Neutrophil (primary cell): ENCODE results near the gene CIRBP.

Source experiments
- H3K27ac ChIP-seq: fragments of 200-600 bp; sonication (generic); 2 replicates; pipeline ENCODE4 v1.5.1; 2016; ENCODE audit warnings: mild to moderate bottlenecking, moderate library complexity
- H3K27me3 ChIP-seq: fragments of 200-600 bp; sonication (generic); 2 replicates; pipeline ENCODE4 v1.6.0; 2016; ENCODE audit warnings: mild to moderate bottlenecking
- H3K36me3 ChIP-seq: fragments of 200-600 bp; sonication (generic); 2 replicates; pipeline ENCODE4 v1.5.1; 2017
- H3K4me1 ChIP-seq, 2 experiments: fragments of 200-600 bp in 1 of 2; sonication (generic) in 1 of 2; 1 replicate in 1 of 2; 2 replicates in 1 of 2; pipeline versions ENCODE4 v1.5.1 to v1.6.1; 2013 to 2016; ENCODE audit warnings: low read depth in 1 of 2, low read length in 1 of 2, mild to moderate bottlenecking in 1 of 2, moderate library complexity in 1 of 2; ENCODE audit not compliant: control insufficient read depth in 1 of 2, insufficient read depth in 1 of 2
- H3K4me3 ChIP-seq, 2 experiments: fragments of 200-600 bp in 1 of 2; sonication (generic) in 1 of 2; 1 replicate in 1 of 2; 2 replicates in 1 of 2; pipeline ENCODE4 v1.5.1; 2013 to 2016; ENCODE audit warnings: low read depth in 1 of 2, low read length in 1 of 2, mild to moderate bottlenecking in 1 of 2, moderate library complexity in 1 of 2
- H3K9me3 ChIP-seq: fragments of 200-600 bp; sonication (generic); 2 replicates; pipeline ENCODE4 v1.5.1; 2016
- TF ChIP-seq, protein P1 (sequence below): fragments of 200-600 bp; sonication (generic); IDR thresholded peaks from 2 replicates; pipeline ENCODE4 v1.5.1; 2016; ENCODE audit warnings: antibody characterized with exemption

CIRBP gene

DNA sequence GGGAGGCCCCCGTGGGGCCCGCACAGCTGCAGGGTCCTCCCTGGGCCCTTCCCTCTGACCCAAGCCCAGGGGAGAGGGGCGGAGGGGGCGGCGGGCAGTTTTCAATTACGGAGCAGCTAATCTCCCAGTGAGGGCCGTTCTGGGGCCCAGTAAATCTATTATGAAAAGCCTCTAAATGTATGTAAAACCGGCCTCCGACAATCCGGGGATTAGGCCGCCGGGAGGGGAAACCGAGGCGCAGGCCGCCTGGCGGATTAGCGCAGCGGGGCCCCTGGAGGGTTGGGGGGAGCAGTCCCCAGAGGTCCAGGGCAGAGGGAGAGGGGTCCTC lies 41.7 kb downstream of the CIRBP start:
- H3K4me1 ChIP-seq, result peaks cover 0 to 5% of the 10 kb centered on the region in 2 experiments
- no peak overlapping the region for H3K4me3 ChIP-seq
- peaks cover 26% of the 10 kb centered on the region for H3K27me3 ChIP-seq
- H3K27ac ChIP-seq, result no peak overlapping the region
- H3K9me3 ChIP-seq, result no peaks in the 10 kb centered on the region
- TF ChIP-seq, protein P1, sequence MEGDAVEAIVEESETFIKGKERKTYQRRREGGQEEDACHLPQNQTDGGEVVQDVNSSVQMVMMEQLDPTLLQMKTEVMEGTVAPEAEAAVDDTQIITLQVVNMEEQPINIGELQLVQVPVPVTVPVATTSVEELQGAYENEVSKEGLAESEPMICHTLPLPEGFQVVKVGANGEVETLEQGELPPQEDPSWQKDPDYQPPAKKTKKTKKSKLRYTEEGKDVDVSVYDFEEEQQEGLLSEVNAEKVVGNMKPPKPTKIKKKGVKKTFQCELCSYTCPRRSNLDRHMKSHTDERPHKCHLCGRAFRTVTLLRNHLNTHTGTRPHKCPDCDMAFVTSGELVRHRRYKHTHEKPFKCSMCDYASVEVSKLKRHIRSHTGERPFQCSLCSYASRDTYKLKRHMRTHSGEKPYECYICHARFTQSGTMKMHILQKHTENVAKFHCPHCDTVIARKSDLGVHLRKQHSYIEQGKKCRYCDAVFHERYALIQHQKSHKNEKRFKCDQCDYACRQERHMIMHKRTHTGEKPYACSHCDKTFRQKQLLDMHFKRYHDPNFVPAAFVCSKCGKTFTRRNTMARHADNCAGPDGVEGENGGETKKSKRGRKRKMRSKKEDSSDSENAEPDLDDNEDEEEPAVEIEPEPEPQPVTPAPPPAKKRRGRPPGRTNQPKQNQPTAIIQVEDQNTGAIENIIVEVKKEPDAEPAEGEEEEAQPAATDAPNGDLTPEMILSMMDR, result no peak
- H3K36me3 ChIP-seq, result no peaks in the 10 kb centered on the region

DNA sequence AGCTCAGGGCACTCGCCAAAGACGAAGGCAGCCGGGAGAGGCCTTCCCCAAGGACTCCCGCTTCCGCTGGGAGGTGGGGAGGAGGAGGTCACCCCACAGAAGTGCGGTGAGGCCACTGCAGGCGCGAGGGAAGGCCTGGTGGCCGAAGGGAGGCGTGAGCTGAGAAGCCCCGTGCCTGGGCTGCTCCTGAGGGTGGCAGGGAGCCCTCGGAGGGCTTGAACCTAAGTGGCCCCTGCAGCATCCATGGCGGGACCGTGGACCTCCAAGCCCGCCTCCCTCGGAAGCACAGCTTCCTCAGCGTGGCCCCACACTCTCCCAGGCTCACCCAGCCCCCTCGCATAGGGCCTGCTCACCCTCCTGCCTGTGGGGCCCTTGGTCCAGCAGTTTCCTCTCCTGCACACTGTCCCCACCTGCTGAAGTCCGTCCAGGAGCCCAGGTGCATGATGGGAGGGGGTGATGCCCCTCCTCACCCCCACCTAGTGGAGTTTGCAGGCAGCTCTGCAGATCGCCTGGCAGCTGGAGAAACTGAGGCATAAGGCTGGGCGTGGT lies 42.5 kb downstream of the CIRBP start:
- Histone ChIP-seq H3K27ac (no peak overlapping the region), H3K9me3 (no peaks in the 10 kb centered on the region), H3K4me3 (no peak overlapping the region), H3K27me3 (peaks cover 34% of the 10 kb centered on the region), H3K36me3 (no peaks in the 10 kb centered on the region), H3K4me1 (peaks cover 0 to 5% of the 10 kb centered on the region in 2 experiments)
- TF ChIP-seq, protein P1, result no peak

DNA sequence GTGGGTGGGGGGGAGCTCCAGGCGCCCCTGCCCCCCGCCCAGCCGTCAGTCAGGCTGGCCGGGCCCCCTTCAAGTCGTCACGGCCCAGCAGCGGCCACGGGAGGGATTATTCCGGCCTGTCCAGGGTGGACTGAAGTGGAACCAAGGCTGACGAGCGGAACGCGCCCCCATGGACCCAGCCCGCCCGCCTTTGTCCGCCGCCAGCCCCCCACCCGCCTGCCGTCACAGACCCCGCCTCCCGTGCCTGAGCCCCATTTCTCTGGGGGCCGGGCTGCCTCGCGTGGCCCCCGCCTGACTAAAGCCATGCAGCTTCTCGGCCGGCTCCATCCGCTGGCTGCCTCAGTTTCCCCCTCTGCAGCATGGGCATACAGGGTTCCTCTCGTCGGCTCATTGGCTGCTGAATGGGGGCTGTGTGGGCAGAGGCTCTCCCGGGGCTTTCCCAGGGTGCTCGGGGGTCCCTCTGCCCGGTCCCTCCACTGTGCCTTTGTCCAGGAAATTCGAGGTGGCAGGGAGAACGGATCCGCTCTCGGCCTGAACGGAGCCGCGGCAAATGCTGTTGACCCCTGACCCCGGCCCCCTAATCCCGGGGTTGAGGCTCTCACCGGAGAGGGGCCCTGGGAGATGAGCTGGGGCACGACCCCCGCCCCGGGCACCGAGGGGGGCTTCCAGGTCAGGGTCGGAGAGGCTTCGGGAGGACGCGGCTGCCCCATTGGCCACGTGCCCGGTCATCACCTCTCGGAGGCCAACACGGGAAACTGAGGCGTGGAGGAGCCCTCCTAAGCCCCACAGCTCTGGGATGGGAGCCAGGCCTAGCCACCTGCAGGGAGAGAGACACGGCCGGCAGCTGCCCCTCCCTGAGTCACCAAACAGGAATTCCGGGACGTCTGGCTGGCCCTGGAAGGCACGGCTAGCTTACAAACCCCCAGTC lies 43.9 kb downstream of the CIRBP start:
- TF ChIP-seq, protein P1, result no peak

DNA sequence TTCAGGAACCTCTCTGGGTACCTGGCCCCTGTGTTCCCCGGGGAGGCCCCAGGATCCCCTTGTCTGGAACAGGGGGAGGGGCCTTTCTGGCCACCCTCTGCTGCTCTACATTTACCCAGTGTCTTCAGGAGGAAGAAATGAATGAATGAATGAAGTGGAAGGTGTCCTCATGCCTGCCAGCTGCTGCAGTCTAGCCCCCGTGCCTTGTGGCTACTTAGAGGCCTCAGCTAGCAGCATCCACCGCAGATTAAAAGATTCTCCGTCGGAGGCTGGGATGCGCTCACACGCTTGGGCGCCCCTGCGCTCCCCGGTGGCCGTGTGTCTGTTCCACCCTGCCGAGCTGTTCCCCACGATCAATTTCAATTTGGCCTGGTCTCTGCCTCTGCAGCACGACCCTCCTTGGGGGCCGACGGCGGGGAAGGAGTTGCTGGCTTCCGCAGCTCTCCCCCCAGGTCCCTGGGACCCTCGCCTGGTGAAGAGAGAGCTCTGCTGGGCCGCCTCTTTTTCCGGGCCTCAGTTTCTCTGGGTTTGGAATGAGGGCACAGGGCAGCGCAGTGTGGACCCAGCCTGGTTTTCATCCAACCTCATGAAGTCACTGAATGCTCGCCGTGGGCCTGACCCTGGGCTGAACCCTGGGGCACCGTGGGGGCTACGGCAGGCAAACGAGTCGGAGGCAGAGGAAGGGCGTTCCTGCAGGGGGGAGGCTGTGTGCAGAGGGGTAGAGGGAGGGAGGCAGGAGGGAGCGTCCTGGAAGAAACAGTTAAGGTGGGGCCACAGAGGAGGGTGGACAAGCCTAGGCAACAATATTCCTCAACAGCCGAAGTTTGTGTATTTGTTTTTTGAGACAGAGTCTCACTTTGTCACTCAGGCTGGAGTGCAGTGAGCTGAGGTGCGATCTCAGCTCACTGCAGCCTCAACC lies 44.8 kb downstream of the CIRBP start:
- Histone ChIP-seq H3K4me1 (peaks cover 0 to 5% of the 10 kb centered on the region in 2 experiments), H3K4me3 (no peak overlapping the region), H3K9me3 (no peaks in the 10 kb centered on the region), H3K27ac (no peak overlapping the region), H3K27me3 (peaks cover 58% of the 10 kb centered on the region), H3K36me3 (no peaks in the 10 kb centered on the region)
- TF ChIP-seq, protein P1, result no peak

More for the DNA sequence above, 43.9 kb downstream of the CIRBP start:
- H3K27me3 ChIP-seq, result peaks cover 49% of the 10 kb centered on the region
- H3K9me3 ChIP-seq, result no peaks in the 10 kb centered on the region
- H3K4me1 ChIP-seq, result peaks cover 0 to 5% of the 10 kb centered on the region in 2 experiments
- H3K36me3 ChIP-seq, result no peaks in the 10 kb centered on the region
- H3K4me3 ChIP-seq, result no peak overlapping the region
- H3K27ac ChIP-seq, result no peak overlapping the region

DNA sequence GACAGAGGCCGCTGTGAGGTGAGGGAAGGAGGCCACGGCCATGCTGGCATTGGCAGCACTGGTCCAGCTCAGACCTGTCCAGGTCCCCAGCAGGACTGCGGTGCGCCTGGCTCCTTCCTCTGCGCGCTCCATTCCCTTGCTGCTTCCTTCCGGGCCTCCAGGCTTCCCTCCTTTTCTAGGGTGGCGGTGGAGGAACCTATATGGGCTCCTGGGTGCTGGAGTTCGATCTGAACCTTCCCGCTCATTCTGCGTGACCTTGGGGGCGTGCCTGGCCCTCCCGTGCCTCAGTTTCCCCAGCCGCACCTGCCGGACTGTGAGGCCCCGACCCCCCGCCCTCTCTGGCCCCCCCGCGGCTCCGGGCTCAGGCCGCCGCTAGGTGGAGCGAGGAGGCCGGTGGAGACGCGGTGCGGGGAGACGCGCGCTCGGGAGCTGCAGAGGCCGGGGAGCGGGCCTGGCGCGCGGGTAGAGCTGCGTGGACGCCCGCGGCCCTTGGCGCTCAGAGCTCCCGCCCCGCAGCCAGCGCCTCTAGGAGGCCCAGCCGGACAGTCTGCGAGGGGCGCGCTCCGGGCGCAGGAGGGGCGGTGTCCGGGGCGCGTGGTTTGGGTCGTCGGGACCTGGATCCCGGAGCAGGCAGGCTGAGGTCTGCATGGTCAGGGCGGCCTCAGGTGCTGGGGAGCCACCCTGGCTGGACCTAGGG lies 46.5 kb downstream of the CIRBP start:
- H3K27ac ChIP-seq, result no peak overlapping the region
- peaks cover 73% of the 10 kb centered on the region for H3K27me3 ChIP-seq
- no peak overlapping the region for H3K4me3 ChIP-seq
- H3K36me3 ChIP-seq, result no peaks in the 10 kb centered on the region
- peaks cover 0 to 5% of the 10 kb centered on the region in 2 experiments for H3K4me1 ChIP-seq
- H3K9me3 ChIP-seq, result no peaks in the 10 kb centered on the region
- TF ChIP-seq, protein P1, result no peak
